GM18505 (cell line): Measurements from ENCODE around the gene TYRP1.

Experiments
- ATAC-seq: cut with Tn5 transposase; IDR thresholded peaks from one replicate; pipeline ENCODE4 v1.9.1; 2021; ENCODE audit not compliant: unreplicated experiment
- POLR2A ChIP-seq: IDR thresholded peaks from 4 replicates; pipeline ENCODE4 v1.6.1; 2011; ENCODE audit warnings: borderline replicate concordance; ENCODE audit not compliant: insufficient read depth, insufficient read length; ENCODE audit errors: extremely low read depth

The TYRP1 gene

GRCh38 chr9:12730198-12730597 is 37.0 kb downstream of the TYRP1 start:
- no peak for ATAC-seq
- TF ChIP-seq POLR2A = no peak

GRCh38 chr9:12730927-12731326 is 37.7 kb downstream of the TYRP1 start:
- no peak for TF ChIP-seq POLR2A
- no peak for ATAC-seq

GRCh38 chr9:12732971-12733370 is 39.8 kb downstream of the TYRP1 start:
- ATAC-seq = no peak
- TF ChIP-seq POLR2A = no peak

- no peak for ATAC-seq
- TF ChIP-seq POLR2A = no peak
Measured at GRCh38 chr9:12735665-12736064, 42.5 kb downstream of the TYRP1 start.

- no peak for TF ChIP-seq POLR2A
- no peak for ATAC-seq
Measured at GRCh38 chr9:12737871-12738270, 44.7 kb downstream of the TYRP1 start.

- TF ChIP-seq POLR2A = no peak
- ATAC-seq = no peak
Measured at GRCh38 chr9:12739014-12739652, 45.9 kb downstream of the TYRP1 start.

- no peak for TF ChIP-seq POLR2A
- ATAC-seq = no peak
Measured at GRCh38 chr9:12740845-12741244, 47.7 kb downstream of the TYRP1 start.

GRCh38 chr9:12748016-12748415 is 54.8 kb downstream of the TYRP1 start:
- TF ChIP-seq POLR2A = no peak
- ATAC-seq = no peak

- no peak for TF ChIP-seq POLR2A
- no peak for ATAC-seq
Measured at GRCh38 chr9:12748954-12749353, 55.8 kb downstream of the TYRP1 start.

- no peak for TF ChIP-seq POLR2A
- ATAC-seq = no peak
Measured at GRCh38 chr9:12753931-12754330, 60.7 kb downstream of the TYRP1 start.

GRCh38 chr9:12759761-12760160 is 66.6 kb downstream of the TYRP1 start:
- ATAC-seq = no peak
- no peak for TF ChIP-seq POLR2A
